Osteocyte (in vitro differentiated cells): Measurements from ENCODE around the gene RXFP3. TPM values are rescaled to one million over a fixed set of nuclear protein-coding genes. Genes with fewer than 3 reads are reported as not detected.

Source experiments
- DNase-seq: peaks from one replicate; pipeline ENCODE4 v3.0.0; 2021; ENCODE audit warnings: mixed read lengths; ENCODE audit not compliant: unreplicated experiment; ENCODE audit errors: extremely low spot score
- H3K27ac Mint-ChIP-seq: one replicate; pipeline ENCODE4 v1.8.0; 2021; ENCODE audit warnings: mild to moderate bottlenecking, mixed read lengths; ENCODE audit not compliant: unreplicated experiment
- H3K27me3 Mint-ChIP-seq: one replicate; pipeline ENCODE4 v1.8.0; 2021; ENCODE audit warnings: mixed read lengths; ENCODE audit not compliant: unreplicated experiment
- H3K36me3 Mint-ChIP-seq: one replicate; pipeline ENCODE4 v1.8.0; 2021; ENCODE audit warnings: mixed read lengths; ENCODE audit not compliant: unreplicated experiment
- H3K4me1 Mint-ChIP-seq: one replicate; pipeline ENCODE4 v1.8.0; 2021; ENCODE audit warnings: mixed read lengths; ENCODE audit not compliant: unreplicated experiment
- H3K4me3 Mint-ChIP-seq: one replicate; pipeline ENCODE4 v1.8.0; 2021; ENCODE audit warnings: mild to moderate bottlenecking, moderate library complexity, mixed read lengths; ENCODE audit not compliant: unreplicated experiment
- H3K9me3 Mint-ChIP-seq: one replicate; pipeline ENCODE4 v1.8.0; 2021; ENCODE audit warnings: mixed read lengths; ENCODE audit not compliant: unreplicated experiment
- CTCF ChIP-seq: fragments of 200-600 bp; sonication (generic); IDR thresholded peaks from 2 replicates; pipeline ENCODE4 v1.5.0; 2021; ENCODE audit warnings: antibody characterized with exemption, mild to moderate bottlenecking, moderate library complexity
- total RNA-seq: library from RNA; stranded (reverse); gene quantifications from 2 replicates; pipeline ENCODE4 v1.2.1, GENCODE V29; 2021

Gene RXFP3
- total RNA-seq, 1 donor from 2014 or later = not detected

- no peaks in the 10 kb centered on the region for H3K9me3 Mint-ChIP-seq
- H3K4me3 Mint-ChIP-seq = peak overlapping the region; percentile 74
- H3K36me3 Mint-ChIP-seq = no peaks in the 10 kb centered on the region
- DNase-seq = no peak
- peaks cover 52% of the 10 kb centered on the region for H3K4me1 Mint-ChIP-seq
- TF ChIP-seq CTCF = no peak
- H3K27ac Mint-ChIP-seq = peak overlapping the region; percentile 81
- no peaks in the 10 kb centered on the region for H3K27me3 Mint-ChIP-seq
These were observed 44.8 kb upstream of the RXFP3 start for GRCh38 chr5:33891446-33891787.

GRCh38 chr5:33891788-33892619 lies 44.2 kb upstream of the RXFP3 start, which contains the start of gene ADAMTS12:
Gene ADAMTS12 (minus strand): TSS chr5:33891990. CDS start chr5:33891856, 134 bp downstream.
- Mint-ChIP-seq H3K27ac (peak within 1 kb of the TSS; percentile 83), H3K4me1 (peaks cover 52% of the 10 kb centered on the region), H3K9me3 (no peaks in the 10 kb centered on the region), H3K36me3 (no peaks in the 10 kb centered on the region), H3K27me3 (no peaks in the 10 kb centered on the region), H3K4me3 (peak within 1 kb of the TSS; percentile 74)
- peak; percentile 86 for DNase-seq
- no peak for TF ChIP-seq CTCF

GRCh38 chr5:33892620-33893137 lies 43.5 kb upstream of the RXFP3 start:
- H3K36me3 Mint-ChIP-seq = no peaks in the 10 kb centered on the region
- peak overlapping the region; percentile 83 for H3K27ac Mint-ChIP-seq
- no peaks in the 10 kb centered on the region for H3K27me3 Mint-ChIP-seq
- peak overlapping the region; percentile 73 for H3K4me3 Mint-ChIP-seq
- DNase-seq = no peak
- TF ChIP-seq CTCF = no peak
- H3K4me1 Mint-ChIP-seq = peaks cover 52% of the 10 kb centered on the region
- H3K9me3 Mint-ChIP-seq = no peaks in the 10 kb centered on the region

GRCh38 chr5:33894566-33894965 lies 41.6 kb upstream of the RXFP3 start:
- no peak overlapping the region for H3K4me3 Mint-ChIP-seq
- H3K27ac Mint-ChIP-seq = no peak overlapping the region
- peaks cover 50% of the 10 kb centered on the region for H3K4me1 Mint-ChIP-seq
- no peak for TF ChIP-seq CTCF
- DNase-seq = no peak
- H3K27me3 Mint-ChIP-seq = no peaks in the 10 kb centered on the region
- no peaks in the 10 kb centered on the region for H3K9me3 Mint-ChIP-seq
- H3K36me3 Mint-ChIP-seq = no peaks in the 10 kb centered on the region

- H3K4me1 Mint-ChIP-seq = no peaks in the 10 kb centered on the region
- no peaks in the 10 kb centered on the region for H3K27me3 Mint-ChIP-seq
- TF ChIP-seq CTCF = no peak
- H3K4me3 Mint-ChIP-seq = no peak overlapping the region
- DNase-seq = no peak
- H3K9me3 Mint-ChIP-seq = peaks cover 18% of the 10 kb centered on the region
- H3K36me3 Mint-ChIP-seq = peaks cover 3% of the 10 kb centered on the region
- H3K27ac Mint-ChIP-seq = no peak overlapping the region
These were observed 35.0 kb upstream of the RXFP3 start for GRCh38 chr5:33901156-33901555.
